Posterior cingulate gyrus (tissue), 11 donors: ENCODE results near the gene CFAP92.

Experiments used
- DNase-seq, 10 donors: peaks; one replicate each; pipeline versions ENCODE4 v3.0.0 to v3.0.0-alpha.2; 2020 to 2021; ENCODE audit warnings: mixed read lengths in 3 of 10
- intact Hi-C: fragments of 100-400 bp; cut with DNase I; formaldehyde crosslinking; loops from one replicate; pipeline ENCODE4 v1.15.1; 2023

The CFAP92 gene

DNA sequence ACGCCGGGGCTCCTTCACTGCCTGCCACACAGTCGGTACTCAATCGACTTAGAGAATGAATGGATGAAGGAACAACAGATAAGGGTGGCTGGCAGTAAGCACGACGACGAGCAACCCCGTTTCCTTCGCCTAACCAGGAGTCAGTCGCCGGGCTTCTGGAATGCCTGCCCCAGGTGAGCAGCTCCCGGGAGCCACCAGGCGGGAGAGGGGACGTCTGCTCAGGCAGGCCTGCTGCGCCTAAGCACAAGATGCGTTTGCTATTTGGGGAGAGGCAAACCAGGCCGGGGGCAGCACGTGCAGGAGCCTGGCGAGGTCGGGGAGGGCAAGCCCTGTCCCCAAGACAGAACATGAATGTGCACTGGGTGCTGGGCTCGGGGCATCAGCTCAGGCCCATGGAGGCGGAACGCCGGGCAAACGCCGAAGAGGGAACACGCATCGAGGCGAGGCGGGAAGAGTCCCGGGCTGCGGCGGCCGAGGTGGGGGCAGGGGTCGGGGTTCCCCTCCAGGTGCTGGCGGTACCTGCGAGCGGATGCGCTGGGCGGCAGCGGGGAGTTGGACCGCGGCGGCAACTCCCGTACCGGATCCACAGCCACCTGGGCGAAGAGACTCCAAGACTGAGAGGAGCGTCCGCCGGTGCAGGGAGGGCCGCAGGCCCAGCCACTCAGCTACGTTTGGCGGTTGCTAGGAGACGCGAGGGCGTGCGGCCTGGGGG lies at the start of gene CFAP92:
TSS of gene CFAP92 (minus strand) at position 616 of the 712 bp plus-strand sequence. CDS start 772 bp downstream, outside the sequence.
- peak; percentile 75 to 98 (median 88) for DNase-seq
- intact Hi-C loops: no loop called here

DNA sequence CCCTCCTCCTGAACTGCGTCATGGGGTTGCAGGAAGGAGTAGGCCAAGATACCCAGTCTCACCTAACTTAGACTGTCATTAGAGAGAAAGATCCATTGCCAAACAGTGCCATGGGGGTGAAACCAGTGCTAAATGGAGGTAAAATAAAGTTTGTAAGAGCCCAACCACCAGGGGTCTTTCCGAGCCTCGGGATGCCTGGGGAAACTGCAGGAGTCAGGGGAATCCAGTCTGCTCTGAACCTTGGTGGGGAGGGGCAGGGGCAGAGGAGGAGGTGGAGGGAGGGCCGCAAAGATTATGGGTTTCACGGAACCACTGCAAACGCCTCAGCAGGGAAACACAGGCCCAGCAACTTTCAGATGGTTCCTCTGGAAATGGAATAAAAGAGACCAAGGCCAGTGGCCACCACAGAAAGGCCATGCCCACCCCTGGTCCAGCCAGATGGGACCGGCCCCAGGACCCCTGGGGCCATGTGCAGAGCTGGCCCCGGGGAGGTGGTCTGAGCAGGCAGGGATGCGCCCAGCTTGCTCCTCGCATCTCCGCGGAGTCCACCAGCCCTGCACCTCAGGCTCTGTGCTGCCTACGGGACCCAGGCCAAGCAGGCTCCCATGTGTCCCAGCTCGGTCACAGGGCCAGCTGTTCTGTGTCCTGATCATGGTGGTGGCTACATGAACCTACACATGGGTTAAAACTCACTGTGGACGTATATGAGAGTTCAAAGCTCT lies 46.9 kb upstream of the CFAP92 start:
- intact Hi-C loops: no loop called here
- DNase-seq: no peak

DNA sequence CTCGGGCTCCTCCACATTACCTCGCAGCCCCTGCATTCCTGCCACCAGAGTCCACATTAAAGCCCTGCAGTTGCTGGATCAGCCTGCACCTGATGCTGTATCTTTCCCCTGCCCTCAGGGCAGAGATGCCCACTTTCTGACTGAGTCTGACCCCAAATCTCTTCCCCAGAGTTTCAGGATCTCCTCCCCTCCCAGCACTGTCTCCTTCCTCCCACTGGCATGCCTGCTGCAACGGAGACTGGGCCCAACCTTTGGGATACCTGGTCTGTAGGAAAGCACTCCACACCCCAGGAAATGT lies 46.1 kb upstream of the CFAP92 start:
- intact Hi-C loops: no loop called here

DNA sequence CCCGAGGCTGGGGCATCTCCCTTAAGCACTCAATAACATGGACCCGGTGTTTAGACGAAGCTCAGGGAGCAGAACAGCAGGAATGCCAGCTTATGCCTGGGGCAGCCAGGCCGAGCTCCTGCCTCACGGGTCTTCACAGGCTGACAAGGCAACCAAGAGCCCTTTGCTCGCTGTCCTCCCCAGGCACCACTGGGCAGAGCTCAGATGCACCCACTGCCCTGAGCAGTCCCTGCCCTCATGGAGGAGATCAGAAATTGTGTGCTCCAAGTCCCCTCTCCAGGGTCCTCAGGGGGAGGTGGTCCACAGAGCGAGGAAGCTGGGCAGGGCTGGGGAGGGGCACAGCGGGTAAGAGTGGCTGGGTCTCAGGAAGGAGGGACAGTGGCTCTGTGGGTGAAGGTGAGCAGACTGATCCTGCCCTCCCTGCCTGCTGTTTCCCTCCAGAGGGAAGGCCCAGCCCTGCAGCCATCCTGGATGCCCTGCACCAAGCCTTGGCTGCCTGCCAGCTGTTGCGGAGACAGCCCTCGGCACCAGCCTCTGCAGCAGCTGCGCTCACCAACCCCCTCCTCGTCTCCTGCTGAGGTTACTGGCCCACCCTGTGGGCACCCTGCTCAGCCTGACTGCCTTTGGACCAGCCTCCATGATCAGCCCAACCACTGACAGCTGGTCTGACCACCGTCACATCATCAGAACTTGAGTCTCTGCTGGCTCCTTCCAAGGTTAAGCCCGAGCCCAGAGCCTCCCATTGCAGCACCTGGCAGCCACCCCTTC lies 45.6 kb upstream of the CFAP92 start:
- intact Hi-C loops: no loop called here
- peak in 2 of 10 donors; percentile 32 to 53 for DNase-seq

More for the DNA sequence above, 46.1 kb upstream of the CFAP92 start:
- no peak for DNase-seq

GRCh38 chr3:129038121-129038855 lies 44.4 kb upstream of the CFAP92 start:
- DNase-seq: no peak
- intact Hi-C loops: no loop called here

DNA sequence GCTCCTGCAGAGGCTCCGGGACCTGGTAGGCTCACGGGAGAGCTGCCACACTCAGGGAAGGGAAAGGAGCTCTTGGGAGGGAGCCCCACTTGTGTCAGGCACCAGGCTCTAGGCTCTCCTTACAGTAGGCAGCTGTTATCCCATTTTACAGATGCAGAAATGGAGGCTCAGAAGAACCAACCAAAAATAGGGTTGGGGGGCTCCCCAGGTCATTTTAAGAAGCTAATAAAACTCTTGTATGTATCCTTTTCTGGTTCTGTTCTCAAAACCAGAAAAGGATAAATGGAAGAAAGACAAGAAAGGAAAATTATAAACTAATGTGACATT lies 43.2 kb upstream of the CFAP92 start:
- no peak for DNase-seq
- intact Hi-C loops: no loop called here

DNA sequence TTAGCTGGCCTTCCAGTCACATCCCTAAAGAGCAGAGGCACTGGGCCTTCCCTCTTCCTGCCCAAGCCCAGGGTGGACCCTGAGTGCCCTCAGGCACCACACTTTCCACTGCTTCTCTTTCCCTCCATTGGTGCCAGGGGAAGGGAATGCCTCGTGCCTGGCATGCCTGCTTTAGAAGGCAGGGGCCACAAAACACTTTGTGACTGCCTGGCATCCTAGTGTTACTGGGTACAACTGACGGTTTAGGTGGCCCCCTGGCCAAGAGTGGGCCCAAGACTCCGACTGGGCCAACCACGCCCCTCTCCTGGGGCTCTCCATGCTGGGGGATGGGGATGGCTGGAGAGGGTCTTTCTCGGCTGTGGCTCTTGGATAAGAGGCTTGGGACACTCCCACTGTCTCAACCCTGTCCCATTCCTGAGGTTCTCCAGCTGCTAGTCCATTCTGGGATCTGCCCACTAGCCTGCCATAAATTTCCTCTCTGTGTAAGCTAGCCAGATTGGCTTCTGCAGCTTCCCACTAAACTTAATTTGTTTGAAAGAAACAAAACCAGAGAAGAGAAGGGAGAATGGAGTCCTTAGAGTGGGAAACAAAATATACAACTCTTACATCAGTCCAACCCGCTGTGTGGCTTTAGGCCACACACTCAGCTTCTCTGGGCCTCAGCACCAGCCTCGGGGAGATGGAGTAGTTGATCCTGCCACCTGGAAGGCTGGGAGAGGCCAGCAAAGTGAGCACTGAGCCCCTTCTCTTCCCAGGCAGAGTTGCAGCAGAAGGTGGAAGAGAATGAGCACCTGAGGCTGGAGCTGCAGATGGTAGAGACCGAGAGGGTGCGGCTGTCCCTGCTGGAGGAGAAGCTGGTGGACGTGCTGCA lies 42.6 kb upstream of the CFAP92 start:
- peak in 1 of 10 donors; percentile 72 for DNase-seq
- intact Hi-C loops: no loop called here

DNA sequence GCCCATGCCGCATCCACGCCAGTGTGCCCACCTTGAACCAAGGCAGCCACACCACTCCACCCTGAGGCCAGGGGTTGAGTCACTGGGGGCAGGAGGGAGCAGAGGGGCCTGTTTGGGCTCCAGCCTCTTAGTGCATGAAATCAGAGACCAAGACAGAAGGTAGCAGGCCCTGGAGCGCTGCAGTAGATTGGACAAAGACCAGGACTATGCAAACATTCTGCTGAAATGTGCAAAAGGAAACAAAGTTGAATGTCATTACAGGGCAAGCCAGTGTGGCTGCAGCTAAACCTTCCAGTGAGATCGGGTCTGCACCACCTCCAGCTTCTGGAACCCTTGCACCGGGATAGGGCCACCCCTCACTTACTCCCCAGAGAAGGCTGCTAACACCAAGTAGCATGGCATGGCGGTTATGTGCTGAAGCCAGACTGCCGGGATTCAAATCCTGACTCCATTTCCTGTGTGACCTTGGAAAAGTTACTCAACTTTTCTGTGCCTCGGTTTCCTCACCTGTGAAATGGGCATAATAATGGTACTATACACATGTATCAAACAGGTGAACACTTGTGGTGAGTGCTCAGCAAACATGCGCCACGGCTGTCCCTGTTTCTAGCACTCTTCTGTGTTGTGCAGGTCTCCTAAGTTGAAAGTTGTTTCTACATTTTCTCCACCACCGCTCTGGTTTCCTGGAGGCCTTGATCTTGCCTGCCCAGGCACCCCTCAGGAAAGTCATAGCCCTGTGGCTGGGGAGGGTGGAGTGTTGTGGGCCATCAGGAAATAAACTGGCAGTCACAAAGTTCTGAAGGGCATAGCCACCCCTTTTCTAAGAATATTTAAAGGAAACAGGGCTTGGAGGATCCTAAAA lies 41.7 kb upstream of the CFAP92 start:
- intact Hi-C loops: no loop called here
- DNase-seq: peak in 1 of 10 donors; percentile 50

DNA sequence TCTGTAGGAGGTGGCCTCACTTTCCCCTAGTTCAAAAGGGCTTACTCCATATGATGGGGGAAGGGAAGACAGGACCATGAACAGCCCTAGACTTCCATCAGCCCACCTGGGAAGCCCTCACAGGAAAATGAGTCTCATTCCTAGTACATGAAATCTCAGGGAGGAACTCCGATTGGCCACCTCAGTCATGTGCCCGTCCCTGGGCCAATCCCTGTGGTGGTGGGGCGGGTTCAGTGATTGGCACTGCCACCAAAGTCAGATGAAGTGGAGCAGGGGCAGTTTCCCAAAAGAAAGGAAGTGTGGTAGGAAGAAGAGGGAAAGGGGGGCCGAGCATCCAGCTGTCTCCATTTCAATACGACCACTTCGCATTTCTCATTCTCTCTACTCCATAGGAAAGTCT lies 40.8 kb upstream of the CFAP92 start:
- DNase-seq: peak in 1 of 10 donors; percentile 73
- intact Hi-C loops: no loop called here

- peak in 1 of 10 donors; percentile 78 for DNase-seq
- intact Hi-C loops: no loop called here
Observed at GRCh38 chr3:129033633-129034321, 39.9 kb upstream of the CFAP92 start.

DNA sequence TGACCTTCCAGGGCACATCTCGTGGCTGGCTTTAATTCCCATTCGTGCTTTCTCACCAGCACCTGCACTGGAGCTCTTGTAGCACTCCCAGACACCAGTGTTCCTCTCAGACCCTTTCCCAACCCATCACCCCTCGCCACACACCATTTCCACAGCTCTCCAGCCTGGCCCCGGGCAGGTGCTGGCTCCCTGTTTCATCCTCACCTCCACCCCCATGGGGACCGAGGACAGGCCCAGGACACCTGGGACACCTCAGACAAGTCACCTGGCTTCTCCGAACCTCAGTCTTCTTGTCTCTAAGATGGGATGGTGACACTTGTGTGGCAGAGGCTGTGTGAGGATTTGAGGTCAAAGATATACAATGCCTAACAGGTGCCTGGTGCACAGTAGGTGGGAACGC lies 39.3 kb upstream of the CFAP92 start:
- intact Hi-C loops: no loop called here
- peak in 1 of 10 donors; percentile 63 for DNase-seq

DNA sequence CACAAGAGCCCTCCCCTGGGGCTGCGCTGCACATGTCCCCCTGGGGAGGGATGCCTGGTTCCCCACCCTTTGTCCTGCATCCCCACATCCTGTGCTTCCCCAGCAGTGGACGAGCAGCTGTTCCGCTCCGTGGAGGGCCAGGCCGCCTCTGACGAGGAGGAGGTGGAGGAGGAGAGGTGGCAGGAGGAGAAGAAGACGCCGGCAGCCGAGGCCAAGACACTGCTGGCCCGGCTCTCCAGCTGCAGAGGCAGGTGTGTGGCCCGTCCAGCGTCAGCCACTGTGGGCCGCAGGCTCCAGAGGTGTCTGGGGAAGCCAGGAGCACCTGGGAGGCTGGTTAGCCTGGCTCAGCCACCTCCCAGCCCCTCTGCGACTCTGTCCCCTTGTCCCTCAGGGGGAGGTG lies 38.8 kb upstream of the CFAP92 start:
- intact Hi-C loops: no loop called here
- peak in 1 of 10 donors; percentile 68 for DNase-seq

- intact Hi-C loops: no loop called here
- peak in 1 of 10 donors; percentile 55 for DNase-seq
Observed at GRCh38 chr3:129031476-129032215, 37.8 kb upstream of the CFAP92 start.

- intact Hi-C loops: no loop called here
Observed at GRCh38 chr3:129030611-129031010, 36.7 kb upstream of the CFAP92 start.

DNA sequence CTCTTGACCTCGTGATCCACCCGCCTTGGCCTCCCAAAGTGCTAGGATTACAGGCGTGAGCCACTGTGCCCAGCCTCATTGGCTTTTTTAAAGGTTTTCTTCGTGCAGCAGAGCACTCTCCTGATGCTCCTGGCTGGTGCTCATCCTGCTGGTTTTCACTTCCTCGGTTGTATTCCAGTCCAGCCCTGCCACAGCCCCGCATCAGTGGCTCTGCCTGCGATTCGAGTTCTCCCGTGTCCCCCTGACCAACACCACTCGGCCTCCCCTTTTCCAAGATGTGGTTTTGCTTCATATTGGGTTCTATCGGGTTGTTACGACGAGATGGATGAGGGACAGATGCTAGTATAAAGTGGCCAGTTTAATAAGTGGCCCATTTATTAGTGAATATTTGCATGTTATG lies 35.0 kb upstream of the CFAP92 start:
- intact Hi-C loops: no loop called here
- peak in 1 of 10 donors; percentile 41 for DNase-seq

More at GRCh38 chr3:129030611-129031010, 36.7 kb upstream of the CFAP92 start:
- DNase-seq: peak in 1 of 10 donors; percentile 41

DNA sequence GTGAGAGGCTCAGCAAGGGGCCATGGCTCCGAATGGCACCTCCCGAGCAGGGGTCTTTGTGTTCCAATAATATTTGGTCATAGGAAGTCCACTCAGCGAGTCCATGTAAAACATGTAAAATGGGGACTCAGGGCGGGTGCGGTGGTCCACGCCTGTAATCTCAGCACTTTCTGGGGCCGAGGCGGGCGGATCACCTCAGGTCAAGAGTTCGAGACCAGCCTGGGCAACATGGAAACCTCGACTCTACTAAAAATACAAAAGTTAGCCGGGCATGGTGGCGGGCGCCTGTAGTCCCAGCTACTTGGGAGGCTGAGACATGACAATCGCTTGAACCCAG lies 33.6 kb upstream of the CFAP92 start:
- intact Hi-C loops: no loop called here
- no peak for DNase-seq

GRCh38 chr3:129026728-129027543 lies 33.1 kb upstream of the CFAP92 start:
- peak; percentile 64 to 98 (median 82) for DNase-seq
- intact Hi-C loops: no loop called here
